CD4-positive, alpha-beta memory T cell (primary cell): ENCODE measurements around the gene CDK14. TPM values are rescaled to one million over a fixed set of nuclear protein-coding genes. Genes with fewer than 3 reads are reported as not detected.

Experiments used
- CTCF ChIA-PET: fragments of 350-600 bp; sonication (Branson Sonifier 250); formaldehyde crosslinking; loops from one replicate; lab custom pipeline; 2021; ENCODE audit warnings: inconsistent platforms; ENCODE audit not compliant: partially characterized antibody; lab: Charles Lee
- POLR2A ChIA-PET: fragments of 350-600 bp; sonication (Branson Sonifier 250); formaldehyde crosslinking; loops from one replicate; lab custom pipeline; 2021; ENCODE audit not compliant: partially characterized antibody; lab: Charles Lee
- DNase-seq, 5 donors: peaks; one replicate each; pipeline versions ENCODE4 v3.0.0 to v3.0.0-alpha.2; 2020 to 2022; ENCODE audit warnings: mixed read lengths in 1 of 5
- H3K27ac ChIP-seq: one replicate; pipeline ENCODE4 v1.7.0; 2013; ENCODE audit warnings: low read depth, low read length
- H3K27me3 ChIP-seq: 2 replicates; pipeline ENCODE4 v1.7.0; 2013; ENCODE audit warnings: mild to moderate bottlenecking, low read length, moderate library complexity; ENCODE audit not compliant: insufficient read depth
- H3K36me3 ChIP-seq: 2 replicates; pipeline ENCODE4 v1.7.0; 2013; ENCODE audit warnings: mild to moderate bottlenecking, low read length, moderate library complexity; ENCODE audit not compliant: insufficient read depth
- H3K4me1 ChIP-seq: 2 replicates; pipeline ENCODE4 v1.7.0; 2013; ENCODE audit warnings: mild to moderate bottlenecking, low read length, moderate library complexity; ENCODE audit not compliant: insufficient read depth
- H3K4me3 ChIP-seq, 2 donors: one replicate each; pipeline ENCODE4 v1.7.0; 2013; ENCODE audit warnings: low read length in 2 of 2, mild to moderate bottlenecking in 1 of 2
- H3K9me3 ChIP-seq, 2 donors: one replicate each; pipeline ENCODE4 v1.7.0; 2013; ENCODE audit warnings: low read length in 2 of 2, control low read depth in 1 of 2; ENCODE audit not compliant: control insufficient read depth in 1 of 2
- H3K27ac Mint-ChIP-seq, 7 donors: one replicate each; pipeline ENCODE4 v1.8.0; 2020 to 2021; ENCODE audit warnings: mixed read lengths in 7 of 7, mild to moderate bottlenecking in 6 of 7, inconsistent platforms in 3 of 7, moderate library complexity in 3 of 7
- H3K27me3 Mint-ChIP-seq, 2 donors: one replicate each; pipeline ENCODE4 v1.8.0; 2020 to 2021; ENCODE audit warnings: mixed read lengths in 2 of 2
- H3K36me3 Mint-ChIP-seq, 2 donors: one replicate each; pipeline ENCODE4 v1.8.0; 2020 to 2021; ENCODE audit warnings: mixed read lengths in 2 of 2, inconsistent platforms in 1 of 2, mild to moderate bottlenecking in 1 of 2
- H3K4me1 Mint-ChIP-seq, 4 donors: one replicate each; pipeline ENCODE4 v1.8.0; 2020 to 2021; ENCODE audit warnings: mixed read lengths in 4 of 4, mild to moderate bottlenecking in 1 of 4
- H3K4me3 Mint-ChIP-seq, 8 donors: one replicate each; pipeline ENCODE4 v1.8.0; 2020 to 2021; ENCODE audit warnings: mixed read lengths in 8 of 8, mild to moderate bottlenecking in 7 of 8, moderate library complexity in 6 of 8, inconsistent platforms in 3 of 8
- H3K9me3 Mint-ChIP-seq, 8 donors: one replicate each; pipeline ENCODE4 v1.8.0; 2020 to 2021; ENCODE audit warnings: mixed read lengths in 8 of 8, mild to moderate bottlenecking in 5 of 8, inconsistent platforms in 3 of 8, moderate library complexity in 1 of 8
- intact Hi-C: fragments of 100-400 bp; cut with micrococcal nuclease; formaldehyde crosslinking; loops from one replicate; pipeline ENCODE4 v1.15.1; 2023
- polyA plus RNA-seq, 2 donors: library from polyadenylated mRNA; unstranded; fragments of 300-500 nt; fragmentation: Illumina TruSeq; gene quantifications; one replicate each; pipeline ENCODE4 v1.2.3, GENCODE V29; 2021
- total RNA-seq, 2 experiments: library from RNA; stranded (reverse); gene quantifications; one replicate each; pipeline ENCODE4 v1.2.3, GENCODE V29; 2021

The CDK14 gene
- total and polyA plus RNA-seq, 4 experiments from 2014 or later, result 0.47 to 0.81 (median 0.70) TPM; not detected in 1

DNA sequence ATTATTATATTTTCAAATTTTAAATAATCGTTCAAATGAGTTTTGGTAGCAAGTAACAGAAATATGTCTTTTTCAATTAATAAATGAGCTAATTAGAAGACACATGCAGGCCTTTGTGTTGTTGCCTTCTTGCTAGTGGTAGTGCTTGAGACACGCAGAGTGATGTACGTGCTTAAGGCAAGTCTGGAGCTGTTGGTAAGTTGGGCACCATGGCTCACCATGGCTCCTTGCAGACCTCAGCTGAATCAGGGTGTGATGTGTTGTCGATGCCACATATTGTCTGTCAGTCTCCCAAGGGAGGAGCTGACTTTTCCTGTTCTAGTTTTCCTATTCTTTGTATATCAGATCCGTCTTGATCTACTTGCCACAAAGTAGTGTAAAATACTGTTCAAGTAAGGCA, 8.3 kb downstream of the CDK14 start:
- no peaks in the 10 kb centered on the region for H3K27me3 ChIP-seq
- H3K9me3 Mint-ChIP-seq, result no peaks in the 10 kb centered on the region
- CTCF ChIA-PET, result no interaction called here
- H3K4me1 Mint-ChIP-seq, result no peaks in the 10 kb centered on the region
- no peaks in the 10 kb centered on the region for H3K36me3 ChIP-seq
- H3K27ac ChIP-seq, result no peak overlapping the region
- H3K27me3 Mint-ChIP-seq, result peaks cover 9 to 18% of the 10 kb centered on the region in 2 donors
- no peak for DNase-seq
- no peaks in the 10 kb centered on the region for H3K4me1 ChIP-seq
- no peaks in the 10 kb centered on the region for H3K9me3 ChIP-seq
- H3K27ac Mint-ChIP-seq, result no peak overlapping the region
- POLR2A ChIA-PET, result no interaction called here
- intact Hi-C loops, result no loop called here
- H3K36me3 Mint-ChIP-seq, result no peaks in the 10 kb centered on the region
- no peak overlapping the region for H3K4me3 ChIP-seq
- H3K4me3 Mint-ChIP-seq, result no peak overlapping the region

DNA sequence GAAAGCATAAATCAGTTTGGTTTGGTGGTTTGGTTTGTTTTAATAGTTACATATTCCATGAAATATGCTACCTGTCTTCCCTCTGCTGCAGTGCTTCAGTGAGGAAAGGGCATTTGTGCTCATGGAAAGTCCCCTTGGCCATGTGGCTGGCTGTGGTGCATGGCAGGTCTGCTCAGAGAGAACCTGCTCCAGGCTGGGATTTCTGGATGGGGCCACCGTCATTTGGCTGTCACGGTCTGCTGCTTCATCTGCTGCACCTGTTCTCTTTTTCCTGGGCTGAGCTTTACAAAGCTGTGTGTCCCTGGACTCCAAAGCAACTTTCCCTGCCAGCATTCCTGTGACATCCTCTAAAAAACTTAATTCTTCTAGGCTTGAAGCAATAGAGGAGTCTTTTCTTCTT, 8.9 kb downstream of the CDK14 start:
- no peaks in the 10 kb centered on the region for H3K4me1 Mint-ChIP-seq
- no peak overlapping the region for H3K4me3 Mint-ChIP-seq
- no peak overlapping the region for H3K27ac Mint-ChIP-seq
- CTCF ChIA-PET, result no interaction called here
- no peaks in the 10 kb centered on the region for H3K27me3 ChIP-seq
- H3K27ac ChIP-seq, result no peak overlapping the region
- no peaks in the 10 kb centered on the region for H3K9me3 ChIP-seq
- H3K27me3 Mint-ChIP-seq, result peaks cover 8 to 17% of the 10 kb centered on the region in 2 donors
- no peak for DNase-seq
- intact Hi-C loops, result no loop called here
- POLR2A ChIA-PET, result no interaction called here
- H3K4me3 ChIP-seq, result no peak overlapping the region
- H3K36me3 Mint-ChIP-seq, result no peaks in the 10 kb centered on the region
- no peaks in the 10 kb centered on the region for H3K9me3 Mint-ChIP-seq
- H3K36me3 ChIP-seq, result no peaks in the 10 kb centered on the region
- H3K4me1 ChIP-seq, result no peaks in the 10 kb centered on the region

DNA sequence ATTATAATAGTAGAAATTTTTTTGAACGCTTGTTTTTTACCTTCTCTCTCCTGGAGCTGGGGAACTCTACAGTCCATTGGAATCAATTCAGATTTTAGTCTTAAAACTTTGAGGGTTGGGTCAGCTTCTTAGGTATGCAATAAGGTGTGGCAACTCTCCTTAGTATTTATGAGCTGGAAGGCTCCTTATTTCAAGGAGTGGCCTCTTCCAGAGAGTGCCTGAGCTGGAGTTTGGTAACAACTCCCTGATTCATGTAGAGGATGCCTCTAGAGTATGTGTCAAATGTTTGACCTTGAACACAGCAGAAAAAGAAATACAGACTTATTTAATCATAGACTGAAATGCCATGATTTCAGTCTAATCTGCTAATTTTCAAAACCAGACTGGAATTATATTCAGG, 11.1 kb downstream of the CDK14 start:
- H3K9me3 ChIP-seq, result no peaks in the 10 kb centered on the region
- H3K4me3 Mint-ChIP-seq, result no peak overlapping the region
- H3K27me3 ChIP-seq, result no peaks in the 10 kb centered on the region
- intact Hi-C loops, result no loop called here
- H3K27me3 Mint-ChIP-seq, result peaks cover 1 to 5% of the 10 kb centered on the region in 2 donors
- no peak for DNase-seq
- ChIA-PET CTCF (no interaction called here), POLR2A (no interaction called here)
- H3K27ac Mint-ChIP-seq, result no peak overlapping the region
- H3K36me3 ChIP-seq, result no peaks in the 10 kb centered on the region
- no peaks in the 10 kb centered on the region for H3K4me1 Mint-ChIP-seq
- H3K9me3 Mint-ChIP-seq, result no peaks in the 10 kb centered on the region
- no peaks in the 10 kb centered on the region for H3K4me1 ChIP-seq
- no peak overlapping the region for H3K4me3 ChIP-seq
- H3K36me3 Mint-ChIP-seq, result no peaks in the 10 kb centered on the region
- no peak overlapping the region for H3K27ac ChIP-seq

DNA sequence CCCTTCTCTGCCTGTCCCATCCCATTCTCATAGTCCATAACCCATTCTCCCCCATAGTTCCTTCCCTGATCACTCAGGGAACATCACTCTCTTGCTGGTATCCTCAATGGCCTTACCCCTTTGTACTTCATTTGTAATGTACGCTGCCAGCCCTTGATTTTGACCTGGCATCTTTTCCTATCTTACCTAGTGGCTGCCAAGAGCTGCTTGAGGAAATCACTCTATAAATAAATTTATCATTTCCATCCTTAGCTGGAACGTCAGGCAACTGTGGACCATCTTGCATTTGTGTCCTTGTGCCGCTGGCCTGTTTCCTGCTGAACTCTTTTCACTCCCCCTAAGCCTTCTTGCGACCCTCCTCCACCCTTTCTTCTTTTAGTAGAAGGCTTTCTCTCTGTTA, 14.0 kb downstream of the CDK14 start:
- POLR2A ChIA-PET, result no interaction called here

DNA sequence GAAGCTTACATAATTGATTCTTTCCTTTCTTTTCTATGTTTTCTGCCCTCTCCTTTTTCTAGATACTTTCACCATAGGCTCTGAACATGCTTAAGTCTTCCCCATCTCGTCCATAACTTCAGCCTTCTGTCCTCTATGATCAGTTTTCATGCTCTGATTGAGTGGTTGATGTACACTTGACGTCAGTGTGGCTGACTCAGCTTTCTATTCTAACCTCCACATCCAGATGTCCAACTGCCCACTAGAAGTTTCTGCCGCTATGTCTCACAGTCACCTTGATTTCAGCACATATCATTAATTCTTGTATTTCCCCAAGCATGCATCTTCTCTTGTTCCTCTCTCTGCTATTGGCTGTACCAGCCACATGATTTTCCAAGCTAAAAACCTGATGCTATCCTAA, 15.0 kb downstream of the CDK14 start:
- POLR2A ChIA-PET, result no interaction called here
- no peak for DNase-seq
- no peak overlapping the region for H3K4me3 Mint-ChIP-seq
- H3K36me3 Mint-ChIP-seq, result no peaks in the 10 kb centered on the region
- peaks cover 3 to 5% of the 10 kb centered on the region in 2 donors for H3K27me3 Mint-ChIP-seq
- H3K36me3 ChIP-seq, result no peaks in the 10 kb centered on the region
- H3K4me1 ChIP-seq, result no peaks in the 10 kb centered on the region
- no peak overlapping the region for H3K27ac Mint-ChIP-seq
- H3K9me3 Mint-ChIP-seq, result no peaks in the 10 kb centered on the region
- intact Hi-C loops, result no loop called here
- no peaks in the 10 kb centered on the region for H3K27me3 ChIP-seq
- H3K27ac ChIP-seq, result no peak overlapping the region
- H3K4me1 Mint-ChIP-seq, result no peaks in the 10 kb centered on the region
- CTCF ChIA-PET, result no interaction called here
- H3K4me3 ChIP-seq, result no peak overlapping the region
- no peaks in the 10 kb centered on the region for H3K9me3 ChIP-seq

More for the DNA sequence above, 14.0 kb downstream of the CDK14 start:
- no peaks in the 10 kb centered on the region for H3K9me3 Mint-ChIP-seq
- no peak for DNase-seq
- CTCF ChIA-PET, result no interaction called here
- no peaks in the 10 kb centered on the region for H3K4me1 Mint-ChIP-seq
- H3K4me3 ChIP-seq, result no peak overlapping the region
- no peak overlapping the region for H3K27ac ChIP-seq
- no peaks in the 10 kb centered on the region for H3K36me3 ChIP-seq
- intact Hi-C loops, result no loop called here
- no peaks in the 10 kb centered on the region for H3K4me1 ChIP-seq
- H3K27ac Mint-ChIP-seq, result no peak overlapping the region
- peaks cover 5% of the 10 kb centered on the region in 2 donors for H3K27me3 Mint-ChIP-seq
- H3K36me3 Mint-ChIP-seq, result no peaks in the 10 kb centered on the region
- no peak overlapping the region for H3K4me3 Mint-ChIP-seq
- no peaks in the 10 kb centered on the region for H3K27me3 ChIP-seq
- H3K9me3 ChIP-seq, result no peaks in the 10 kb centered on the region

DNA sequence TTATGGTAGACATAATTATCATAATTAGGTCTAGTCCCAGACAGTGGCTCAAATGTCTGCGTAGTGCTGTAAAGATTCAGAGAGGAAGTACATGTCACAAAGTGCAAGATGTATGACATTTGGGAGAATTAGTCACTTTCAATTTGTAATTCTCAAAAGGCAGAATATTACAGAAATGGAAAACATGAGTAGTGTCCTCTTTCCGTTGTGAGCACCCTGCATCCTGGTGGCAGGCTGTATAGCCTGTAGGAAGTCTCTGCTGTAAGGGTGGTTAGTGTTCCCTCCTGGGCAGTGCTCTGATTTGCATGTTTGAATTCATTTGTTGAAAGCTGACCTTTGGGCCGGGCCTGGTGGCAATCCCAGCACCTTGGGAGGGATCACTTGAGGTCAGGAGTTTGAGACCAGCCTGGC, 17.0 kb downstream of the CDK14 start:
- H3K4me1 Mint-ChIP-seq, result no peaks in the 10 kb centered on the region
- no peaks in the 10 kb centered on the region for H3K36me3 Mint-ChIP-seq
- H3K4me3 Mint-ChIP-seq, result no peak overlapping the region
- Histone ChIP-seq H3K4me1 (no peaks in the 10 kb centered on the region), H3K4me3 (no peak overlapping the region), H3K36me3 (no peaks in the 10 kb centered on the region), H3K27me3 (no peaks in the 10 kb centered on the region), H3K9me3 (no peaks in the 10 kb centered on the region), H3K27ac (no peak overlapping the region)
- no peak overlapping the region for H3K27ac Mint-ChIP-seq
- no peaks in the 10 kb centered on the region for H3K9me3 Mint-ChIP-seq
- intact Hi-C loops, result no loop called here
- H3K27me3 Mint-ChIP-seq, result peaks cover 2 to 5% of the 10 kb centered on the region in 2 donors
- CTCF ChIA-PET, result no interaction called here
- no peak for DNase-seq
- POLR2A ChIA-PET, result no interaction called here

DNA sequence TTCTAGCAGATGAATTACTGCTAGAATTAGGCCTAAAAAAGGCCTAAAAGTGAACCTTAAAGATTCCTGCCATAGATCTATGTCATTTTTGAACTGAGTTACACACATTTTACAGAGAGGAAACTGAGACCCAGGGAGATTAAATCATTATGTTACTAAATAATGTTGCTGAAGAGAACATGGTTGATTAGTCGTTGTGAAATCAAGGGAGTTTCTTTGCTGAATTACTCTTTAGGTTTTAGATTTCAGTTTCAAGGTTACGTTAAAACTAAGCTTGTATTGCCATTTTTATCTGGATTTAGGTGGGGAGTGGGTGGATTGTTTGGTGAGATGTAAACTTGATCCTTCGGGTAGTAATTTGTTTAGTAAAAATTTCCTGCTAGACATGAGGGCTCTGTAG, 21.3 kb downstream of the CDK14 start:
- POLR2A ChIA-PET, result no interaction called here
- CTCF ChIA-PET, result no interaction called here
- Mint-ChIP-seq H3K4me1 (no peaks in the 10 kb centered on the region), H3K36me3 (no peaks in the 10 kb centered on the region), H3K27ac (no peak overlapping the region), H3K4me3 (no peak overlapping the region), H3K27me3 (peaks cover 0 to 4% of the 10 kb centered on the region in 2 donors), H3K9me3 (peaks cover 0 to 2% (median 0%) of the 10 kb centered on the region in 8 donors)
- no peak overlapping the region for H3K27ac ChIP-seq
- DNase-seq, result no peak
- H3K27me3 ChIP-seq, result no peaks in the 10 kb centered on the region
- H3K9me3 ChIP-seq, result no peaks in the 10 kb centered on the region
- intact Hi-C loops, result no loop called here
- H3K4me3 ChIP-seq, result no peak overlapping the region
- H3K4me1 ChIP-seq, result no peaks in the 10 kb centered on the region
- H3K36me3 ChIP-seq, result no peaks in the 10 kb centered on the region

DNA sequence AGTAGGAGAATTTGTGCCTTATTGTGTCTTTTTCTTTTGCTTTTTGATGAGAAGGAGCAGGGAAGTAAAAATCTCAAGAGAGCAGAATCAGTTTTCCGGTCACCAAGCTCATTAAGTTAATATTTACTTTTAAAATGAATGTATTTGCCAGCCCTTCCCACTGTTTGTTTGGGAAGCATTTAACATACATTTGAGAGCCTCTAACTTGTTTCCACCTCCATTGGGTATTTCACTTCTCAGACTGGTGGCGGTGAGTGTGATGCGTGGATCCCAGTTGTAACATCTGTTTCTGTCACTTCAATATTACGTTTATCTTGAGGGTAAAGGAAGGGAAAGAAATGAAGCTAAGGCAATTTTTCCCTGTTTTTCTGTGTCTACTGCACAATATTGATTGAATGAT, 22.8 kb downstream of the CDK14 start:
- intact Hi-C loops, result no loop called here
- Mint-ChIP-seq H3K4me3 (no peak overlapping the region), H3K27ac (no peak overlapping the region)

More for the DNA sequence above, 22.8 kb downstream of the CDK14 start:
- Histone ChIP-seq H3K27me3 (no peaks in the 10 kb centered on the region), H3K4me3 (no peak overlapping the region), H3K36me3 (no peaks in the 10 kb centered on the region), H3K27ac (no peak overlapping the region), H3K4me1 (no peaks in the 10 kb centered on the region), H3K9me3 (no peaks in the 10 kb centered on the region)
- Mint-ChIP-seq H3K9me3 (peaks cover 0 to 2% (median 0%) of the 10 kb centered on the region in 8 donors), H3K27me3 (no peaks in the 10 kb centered on the region), H3K36me3 (no peaks in the 10 kb centered on the region), H3K4me1 (no peaks in the 10 kb centered on the region)
- POLR2A ChIA-PET, result no interaction called here
- DNase-seq, result no peak
- CTCF ChIA-PET, result no interaction called here
